HepG2 (cell line): ENCODE results near the gene QPCT. TPM values are rescaled to one million over a fixed set of nuclear protein-coding genes. Genes with fewer than 3 reads are reported as not detected.

Experiments used
- AGO1 ChIP-seq: fragments of 200-400 bp; formaldehyde crosslinking; IDR thresholded peaks from 2 replicates; pipeline ENCODE4 v1.6.1; 2017; ENCODE audit warnings: mild to moderate bottlenecking, low read depth, low read length, moderate library complexity; ENCODE audit not compliant: poor library complexity, severe bottlenecking
- AKAP8 ChIP-seq: sonication (generic); formaldehyde crosslinking; IDR thresholded peaks from 2 replicates; pipeline ENCODE4 v1.5.1; 2020; ENCODE audit warnings: mild to moderate bottlenecking, missing genetic modification reagents
- ARID3A ChIP-seq: IDR thresholded peaks from 2 replicates; pipeline ENCODE4 v1.6.1; 2012; ENCODE audit warnings: low read depth, low read length, improper control_type of control experiment
- BRCA1 ChIP-seq: sonication (generic); formaldehyde crosslinking; IDR thresholded peaks from 2 replicates; pipeline ENCODE4 v1.4.0; 2020; ENCODE audit warnings: missing genetic modification reagents
- GTF2F1 ChIP-seq: fragments of 150-350 bp; IDR thresholded peaks from 2 replicates; pipeline ENCODE4 v1.6.1; 2014; ENCODE audit warnings: low read length
- HDAC2 ChIP-seq: sonication (generic); formaldehyde crosslinking; IDR thresholded peaks from 2 replicates; pipeline ENCODE4 v1.4.0; 2020; ENCODE audit warnings: missing genetic modification reagents
- IKZF5 ChIP-seq: IDR thresholded peaks from 2 replicates; pipeline ENCODE4 v1.6.1; 2018; ENCODE audit warnings: missing genetic modification reagents, mild to moderate bottlenecking, missing compliant biosample characterization
- KAT7 ChIP-seq: IDR thresholded peaks from 2 replicates; pipeline ENCODE4 v1.6.1; 2018; ENCODE audit warnings: borderline replicate concordance, missing compliant biosample characterization
- MTA1 ChIP-seq: sonication (generic); formaldehyde crosslinking; IDR thresholded peaks from 2 replicates; pipeline ENCODE4 v1.4.0; 2020; ENCODE audit warnings: missing genetic modification reagents, mild to moderate bottlenecking, borderline replicate concordance
- NONO ChIP-seq, 2 experiments: fragments of 450-650 bp in 1 of 2; sonication (generic) in 1 of 2; formaldehyde crosslinking in 1 of 2; IDR thresholded peaks in 1 of 2; conservative IDR thresholded peaks in 1 of 2; 2 replicates each; pipeline versions ENCODE4 v1.6.1 to v1.8.0; 2017 to 2022; ENCODE audit warnings: mild to moderate bottlenecking in 1 of 2, missing genetic modification reagents in 1 of 2, moderate library complexity in 1 of 2
- PHF20 ChIP-seq: sonication (generic); formaldehyde crosslinking; IDR thresholded peaks from 2 replicates; pipeline ENCODE4 v1.5.0; 2020; ENCODE audit warnings: mild to moderate bottlenecking, missing genetic modification reagents
- SCMH1 ChIP-seq: sonication (generic); formaldehyde crosslinking; IDR thresholded peaks from 2 replicates; pipeline ENCODE4 v1.9.0; 2021; ENCODE audit warnings: missing genetic modification reagents, mild to moderate bottlenecking, borderline replicate concordance
- ZBTB21 ChIP-seq: sonication (generic); formaldehyde crosslinking; IDR thresholded peaks from 2 replicates; pipeline ENCODE4 v1.4.0; 2020; ENCODE audit warnings: missing genetic modification reagents
- ZFP41 ChIP-seq: sonication (generic); formaldehyde crosslinking; IDR thresholded peaks from 2 replicates; pipeline ENCODE4 v1.4.0; 2020; ENCODE audit warnings: mild to moderate bottlenecking, missing genetic modification reagents, borderline replicate concordance
- ZNF34 ChIP-seq: sonication (generic); formaldehyde crosslinking; IDR thresholded peaks from 2 replicates; pipeline ENCODE4 v1.4.0; 2020; ENCODE audit warnings: mild to moderate bottlenecking, missing genetic modification reagents, borderline replicate concordance
- ZNF430 ChIP-seq: sonication (generic); formaldehyde crosslinking; IDR thresholded peaks from 2 replicates; pipeline ENCODE4 v1.9.0; 2021; ENCODE audit warnings: mild to moderate bottlenecking, missing genetic modification reagents
- ZNF451 ChIP-seq: sonication (generic); formaldehyde crosslinking; IDR thresholded peaks from 2 replicates; pipeline ENCODE4 v1.5.0; 2020; ENCODE audit warnings: mild to moderate bottlenecking, missing genetic modification reagents
- polyA plus RNA-seq, 8 experiments: library from polyadenylated mRNA; depleted of rRNA in 3 of 8; stranded (reverse) in 7 of 8; unstranded in 1 of 8; fragments of >200 nt; fragmentation: Illumina TruSeq in 4 of 8; extraction: Trizol in 4 of 8; gene quantifications; 2 replicates each; pipeline versions ENCODE4 v1.2.1 to v1.2.3, GENCODE V29; 2011 to 2016; ENCODE audit warnings: low read depth in 4 of 8, missing spikeins in 1 of 8, mixed read lengths in 1 of 8; ENCODE audit not compliant: insufficient read depth in 1 of 8
- total RNA-seq, 5 experiments: library from RNA; depleted of rRNA; stranded (reverse); fragments of >200 nt; fragmentation: Illumina TruSeq; extraction: Trizol; gene quantifications; 2 replicates each; pipeline ENCODE4 v1.2.3, GENCODE V29; 2016; ENCODE audit warnings: low read depth in 1 of 5
- TF ChIP-seq, protein P1 (sequence below): sonication (generic); formaldehyde crosslinking; IDR thresholded peaks from 2 replicates; pipeline ENCODE4 v1.5.0; 2020; ENCODE audit warnings: mild to moderate bottlenecking, missing genetic modification reagents, borderline replicate concordance

Gene QPCT
- total and polyA plus RNA-seq, 2 of the 13 experiments (the other 11 are each of a cell fraction or from before 2014, with no cell fraction given): 0.77 to 1.2 TPM

GRCh38 chr2:37323781-37324535, 20.5 kb upstream of the QPCT start (continued):
- TF ChIP-seq ARID3A (no peak), ZNF34 (no peak; the same call in 1 of the 2 replicates), HDAC2 (CRISPR knock-in tag) (peak; percentile 7; the same call in 1 of the 2 replicates), BRCA1 (CRISPR knock-in tag) (no peak), ZNF430 (CRISPR knock-in tag) (no peak), AGO1 (peak; percentile 2), IKZF5 (CRISPR knock-in tag) (no peak; the same call in 1 of the 2 replicates), ZBTB21 (no peak), NONO (IDR thresholded peaks at IDR 0.05) (no peak), NONO (CRISPR knock-in tag; conservative IDR thresholded peaks at IDR 0.05) (0 out of 2 replicates have a peak, but pooled peaks have one; percentile 22), KAT7 (CRISPR knock-in tag) (peak; percentile 32; the same call in 1 of the 2 replicates), MTA1 (CRISPR knock-in tag) (no peak), ZNF451 (CRISPR knock-in tag) (peak; percentile 27; the same call in 1 of the 2 replicates), GTF2F1 (no peak), ZFP41 (CRISPR knock-in tag) (no peak), SCMH1 (no peak), AKAP8 (0 out of 2 replicates have a peak, but pooled peaks have one; percentile 23), PHF20 (CRISPR knock-in tag) (peak; percentile 23)
- TF ChIP-seq, protein P1, sequence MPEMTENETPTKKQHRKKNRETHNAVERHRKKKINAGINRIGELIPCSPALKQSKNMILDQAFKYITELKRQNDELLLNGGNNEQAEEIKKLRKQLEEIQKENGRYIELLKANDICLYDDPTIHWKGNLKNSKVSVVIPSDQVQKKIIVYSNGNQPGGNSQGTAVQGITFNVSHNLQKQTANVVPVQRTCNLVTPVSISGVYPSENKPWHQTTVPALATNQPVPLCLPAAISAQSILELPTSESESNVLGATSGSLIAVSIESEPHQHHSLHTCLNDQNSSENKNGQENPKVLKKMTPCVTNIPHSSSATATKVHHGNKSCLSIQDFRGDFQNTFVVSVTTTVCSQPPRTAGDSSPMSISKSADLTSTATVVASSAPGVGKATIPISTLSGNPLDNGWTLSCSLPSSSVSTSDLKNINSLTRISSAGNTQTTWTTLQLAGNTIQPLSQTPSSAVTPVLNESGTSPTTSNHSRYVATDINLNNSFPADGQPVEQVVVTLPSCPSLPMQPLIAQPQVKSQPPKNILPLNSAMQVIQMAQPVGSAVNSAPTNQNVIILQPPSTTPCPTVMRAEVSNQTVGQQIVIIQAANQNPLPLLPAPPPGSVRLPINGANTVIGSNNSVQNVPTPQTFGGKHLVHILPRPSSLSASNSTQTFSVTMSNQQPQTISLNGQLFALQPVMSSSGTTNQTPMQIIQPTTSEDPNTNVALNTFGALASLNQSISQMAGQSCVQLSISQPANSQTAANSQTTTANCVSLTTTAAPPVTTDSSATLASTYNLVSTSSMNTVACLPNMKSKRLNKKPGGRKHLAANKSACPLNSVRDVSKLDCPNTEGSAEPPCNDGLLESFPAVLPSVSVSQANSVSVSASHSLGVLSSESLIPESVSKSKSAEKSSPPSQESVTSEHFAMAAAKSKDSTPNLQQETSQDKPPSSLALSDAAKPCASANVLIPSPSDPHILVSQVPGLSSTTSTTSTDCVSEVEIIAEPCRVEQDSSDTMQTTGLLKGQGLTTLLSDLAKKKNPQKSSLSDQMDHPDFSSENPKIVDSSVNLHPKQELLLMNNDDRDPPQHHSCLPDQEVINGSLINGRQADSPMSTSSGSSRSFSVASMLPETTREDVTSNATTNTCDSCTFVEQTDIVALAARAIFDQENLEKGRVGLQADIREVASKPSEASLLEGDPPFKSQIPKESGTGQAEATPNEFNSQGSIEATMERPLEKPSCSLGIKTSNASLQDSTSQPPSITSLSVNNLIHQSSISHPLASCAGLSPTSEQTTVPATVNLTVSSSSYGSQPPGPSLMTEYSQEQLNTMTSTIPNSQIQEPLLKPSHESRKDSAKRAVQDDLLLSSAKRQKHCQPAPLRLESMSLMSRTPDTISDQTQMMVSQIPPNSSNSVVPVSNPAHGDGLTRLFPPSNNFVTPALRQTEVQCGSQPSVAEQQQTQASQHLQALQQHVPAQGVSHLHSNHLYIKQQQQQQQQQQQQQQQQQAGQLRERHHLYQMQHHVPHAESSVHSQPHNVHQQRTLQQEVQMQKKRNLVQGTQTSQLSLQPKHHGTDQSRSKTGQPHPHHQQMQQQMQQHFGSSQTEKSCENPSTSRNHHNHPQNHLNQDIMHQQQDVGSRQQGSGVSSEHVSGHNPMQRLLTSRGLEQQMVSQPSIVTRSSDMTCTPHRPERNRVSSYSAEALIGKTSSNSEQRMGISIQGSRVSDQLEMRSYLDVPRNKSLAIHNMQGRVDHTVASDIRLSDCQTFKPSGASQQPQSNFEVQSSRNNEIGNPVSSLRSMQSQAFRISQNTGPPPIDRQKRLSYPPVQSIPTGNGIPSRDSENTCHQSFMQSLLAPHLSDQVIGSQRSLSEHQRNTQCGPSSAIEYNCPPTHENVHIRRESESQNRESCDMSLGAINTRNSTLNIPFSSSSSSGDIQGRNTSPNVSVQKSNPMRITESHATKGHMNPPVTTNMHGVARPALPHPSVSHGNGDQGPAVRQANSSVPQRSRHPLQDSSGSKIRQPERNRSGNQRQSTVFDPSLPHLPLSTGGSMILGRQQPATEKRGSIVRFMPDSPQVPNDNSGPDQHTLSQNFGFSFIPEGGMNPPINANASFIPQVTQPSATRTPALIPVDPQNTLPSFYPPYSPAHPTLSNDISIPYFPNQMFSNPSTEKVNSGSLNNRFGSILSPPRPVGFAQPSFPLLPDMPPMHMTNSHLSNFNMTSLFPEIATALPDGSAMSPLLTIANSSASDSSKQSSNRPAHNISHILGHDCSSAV (CRISPR knock-in tag): no peak
